Keratinocyte (primary cell): ENCODE results near the gene SIPA1L2.

Experiments used
- EZH2 ChIP-seq: IDR thresholded peaks from one replicate; pipeline ENCODE4 v1.6.1; 2012; ENCODE audit warnings: inconsistent platforms, mild to moderate bottlenecking, low read length, moderate library complexity
- TF ChIP-seq, protein P1 (sequence below), 3 experiments: IDR thresholded peaks in 1 of 3; conservative IDR thresholded peaks in 1 of 3; optimal IDR thresholded peaks in 1 of 3; 2 replicates in 2 of 3; 3 replicates in 1 of 3; pipeline versions ENCODE3 to v1.5.1; 2011; ENCODE audit warnings: low read length in 3 of 3, mild to moderate bottlenecking in 3 of 3, moderate library complexity in 2 of 3, control low read depth in 1 of 3, inconsistent platforms in 1 of 3; ENCODE audit not compliant: insufficient read depth in 2 of 3; ENCODE audit errors: extremely low read depth in 1 of 3

DNA sequence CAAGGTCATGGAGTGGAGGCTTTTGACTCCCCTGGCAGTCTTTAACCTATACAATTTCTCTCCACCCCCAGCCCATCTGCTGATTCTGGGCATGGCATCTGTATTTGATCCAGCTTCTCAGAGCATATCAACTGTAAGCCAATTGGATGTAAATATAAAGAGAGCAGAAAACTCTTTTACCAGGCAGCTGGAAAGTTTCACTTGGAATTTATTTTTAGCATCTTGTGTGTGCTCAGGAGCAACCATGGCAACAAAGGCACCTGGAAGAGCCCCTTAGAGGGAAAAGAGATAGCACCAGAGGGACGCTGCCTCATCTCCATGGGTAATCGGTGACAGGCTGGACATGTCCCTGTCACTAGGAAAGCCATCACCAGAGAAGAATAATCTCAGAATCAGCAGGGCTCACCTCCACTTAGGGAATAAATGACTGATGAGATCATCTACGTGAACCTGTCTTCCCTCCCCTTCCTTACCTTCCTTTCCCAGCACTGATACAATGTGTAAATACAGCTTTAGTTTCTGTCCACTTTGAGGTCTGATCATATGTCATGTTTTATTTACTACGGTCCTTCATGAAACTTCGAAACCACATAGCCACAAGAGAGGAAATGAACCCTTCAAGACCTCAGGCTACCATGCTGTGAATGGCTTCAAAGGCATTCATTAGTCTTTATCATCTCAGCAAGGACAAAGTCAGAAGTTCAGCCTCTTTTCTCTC, 25.3 kb upstream of the SIPA1L2 start:
- TF ChIP-seq, protein P1, sequence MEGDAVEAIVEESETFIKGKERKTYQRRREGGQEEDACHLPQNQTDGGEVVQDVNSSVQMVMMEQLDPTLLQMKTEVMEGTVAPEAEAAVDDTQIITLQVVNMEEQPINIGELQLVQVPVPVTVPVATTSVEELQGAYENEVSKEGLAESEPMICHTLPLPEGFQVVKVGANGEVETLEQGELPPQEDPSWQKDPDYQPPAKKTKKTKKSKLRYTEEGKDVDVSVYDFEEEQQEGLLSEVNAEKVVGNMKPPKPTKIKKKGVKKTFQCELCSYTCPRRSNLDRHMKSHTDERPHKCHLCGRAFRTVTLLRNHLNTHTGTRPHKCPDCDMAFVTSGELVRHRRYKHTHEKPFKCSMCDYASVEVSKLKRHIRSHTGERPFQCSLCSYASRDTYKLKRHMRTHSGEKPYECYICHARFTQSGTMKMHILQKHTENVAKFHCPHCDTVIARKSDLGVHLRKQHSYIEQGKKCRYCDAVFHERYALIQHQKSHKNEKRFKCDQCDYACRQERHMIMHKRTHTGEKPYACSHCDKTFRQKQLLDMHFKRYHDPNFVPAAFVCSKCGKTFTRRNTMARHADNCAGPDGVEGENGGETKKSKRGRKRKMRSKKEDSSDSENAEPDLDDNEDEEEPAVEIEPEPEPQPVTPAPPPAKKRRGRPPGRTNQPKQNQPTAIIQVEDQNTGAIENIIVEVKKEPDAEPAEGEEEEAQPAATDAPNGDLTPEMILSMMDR (optimal IDR thresholded peaks at IDR 0.05 in 1 of 3, IDR thresholded peaks at IDR 0.05 in 1 of 3, conservative IDR thresholded peaks at IDR 0.05 in 1 of 3; ENCODE audit: extremely low read depth in 1 of 3, insufficient read depth in 2 of 3, low read length in 3 of 3), result no peak
- no peak for TF ChIP-seq EZH2
